Trophoblast cell (in vitro differentiated cells and primary cell): Measurements from ENCODE around the gene PTCD1. TPM values are rescaled to one million over a fixed set of nuclear protein-coding genes. Genes with fewer than 3 reads are reported as not detected.

Experiments used
- DNase-seq, 2 donors: peaks; one replicate each; pipeline ENCODE4 v3.0.0-alpha.2; 2016
- H2AFZ ChIP-seq: 2 replicates; pipeline ENCODE4 v1.6.1; 2013; ENCODE audit warnings: low read length, moderate library complexity, mild to moderate bottlenecking; ENCODE audit not compliant: insufficient read depth, poor library complexity
- H2AK5ac ChIP-seq: 2 replicates; pipeline ENCODE4 v1.6.1; 2013; ENCODE audit warnings: mild to moderate bottlenecking, low read length
- H2BK120ac ChIP-seq: 2 replicates; pipeline ENCODE4 v1.6.1; 2013; ENCODE audit warnings: low read length, mild to moderate bottlenecking, moderate library complexity; ENCODE audit not compliant: insufficient read depth, poor library complexity
- H2BK12ac ChIP-seq: 2 replicates; pipeline ENCODE4 v1.6.1; 2013; ENCODE audit warnings: mild to moderate bottlenecking, low read length, moderate library complexity
- H2BK5ac ChIP-seq: 2 replicates; pipeline ENCODE4 v1.6.1; 2013; ENCODE audit warnings: low read length, low read depth, moderate library complexity, mild to moderate bottlenecking; ENCODE audit not compliant: poor library complexity
- H3K14ac ChIP-seq: 2 replicates; pipeline ENCODE4 v1.6.1; 2013; ENCODE audit warnings: mild to moderate bottlenecking, low read length
- H3K18ac ChIP-seq: 2 replicates; pipeline ENCODE4 v1.6.1; 2013; ENCODE audit warnings: mild to moderate bottlenecking, low read length
- H3K23ac ChIP-seq: 2 replicates; pipeline ENCODE4 v1.6.1; 2013; ENCODE audit warnings: low read length
- H3K27ac ChIP-seq: 2 replicates; pipeline ENCODE4 v1.5.1; 2013; ENCODE audit warnings: low read depth, mild to moderate bottlenecking, inconsistent platforms, low read length, moderate library complexity
- H3K27me3 ChIP-seq: 2 replicates; pipeline ENCODE4 v1.6.1; 2013; ENCODE audit warnings: inconsistent platforms, mild to moderate bottlenecking, low read length, moderate library complexity; ENCODE audit not compliant: insufficient read depth
- H3K36me3 ChIP-seq, 2 experiments: 1 replicate in 1 of 2; 2 replicates in 1 of 2; pipeline ENCODE4 v1.6.1; 2013; ENCODE audit warnings: low read length in 2 of 2, mild to moderate bottlenecking in 2 of 2, moderate library complexity in 1 of 2; ENCODE audit not compliant: insufficient read depth in 2 of 2, control insufficient read depth in 1 of 2
- H3K4ac ChIP-seq: 2 replicates; pipeline ENCODE4 v1.6.1; 2013; ENCODE audit warnings: low read depth, mild to moderate bottlenecking, low read length, moderate library complexity
- H3K4me1 ChIP-seq, 2 experiments: 1 replicate in 1 of 2; 2 replicates in 1 of 2; pipeline ENCODE4 v1.6.1; 2013; ENCODE audit warnings: low read length in 2 of 2, mild to moderate bottlenecking in 2 of 2, moderate library complexity in 1 of 2; ENCODE audit not compliant: insufficient read depth in 2 of 2, control insufficient read depth in 1 of 2
- H3K4me2 ChIP-seq: 2 replicates; pipeline ENCODE4 v1.6.1; 2013; ENCODE audit warnings: inconsistent platforms, mild to moderate bottlenecking, low read length, moderate library complexity
- H3K4me3 ChIP-seq: 2 replicates; pipeline ENCODE4 v1.5.1; 2013; ENCODE audit warnings: mild to moderate bottlenecking, low read depth, low read length, inconsistent platforms
- H3K79me1 ChIP-seq: one replicate; pipeline ENCODE4 v1.6.1; 2013; ENCODE audit warnings: low read length
- H3K79me2 ChIP-seq: 2 replicates; pipeline ENCODE4 v1.6.1; 2013; ENCODE audit warnings: low read length, mild to moderate bottlenecking; ENCODE audit not compliant: control insufficient read depth, insufficient read depth, poor library complexity
- H3K9ac ChIP-seq: 2 replicates; pipeline ENCODE4 v1.6.1; 2013; ENCODE audit warnings: mild to moderate bottlenecking, low read length
- H3K9me3 ChIP-seq: 2 replicates; pipeline ENCODE4 v1.6.1; 2013; ENCODE audit warnings: low read depth, mild to moderate bottlenecking, control low read depth, inconsistent platforms, low read length; ENCODE audit not compliant: insufficient read depth
- H4K12ac ChIP-seq: 2 replicates; pipeline ENCODE4 v1.6.1; 2013; ENCODE audit warnings: low read depth, mild to moderate bottlenecking, low read length, moderate library complexity
- H4K8ac ChIP-seq: 2 replicates; pipeline ENCODE4 v1.6.1; 2013; ENCODE audit warnings: low read depth, mild to moderate bottlenecking, low read length, moderate library complexity
- H4K91ac ChIP-seq: one replicate; pipeline ENCODE4 v1.6.1; 2013; ENCODE audit warnings: low read depth, mild to moderate bottlenecking, low read length, moderate library complexity
- WGBS: extraction: QIAGEN DNeasy Blood & Tissue Kit; methylation state at CpG from one replicate; pipeline ENCODE4 v1.1.7; 2013; ENCODE audit warnings: missing lambda C conversion rate; ENCODE audit not compliant: insufficient read length, insufficient coverage; ENCODE audit errors: extremely low coverage; 5-methylcytosine and 5-hydroxymethylcytosine counted together
- polyA plus RNA-seq: library from polyadenylated mRNA; stranded (reverse); fragments of 200-250 nt; gene quantifications from 2 replicates; pipeline ENCODE4 v1.2.3, GENCODE V29; 2013

The PTCD1 gene
- polyA plus RNA-seq, result 3.7 and 4.0 TPM in 2 replicates

- peaks cover 8% of the 10 kb centered on the region for H3K79me1 ChIP-seq
- no peaks in the 10 kb centered on the region for H3K27me3 ChIP-seq
- no CpG with 5 or more reads among the region's 89 CpGs for WGBS
- no peaks in the 10 kb centered on the region for H3K9me3 ChIP-seq
- H3K36me3 ChIP-seq, result peaks cover 17 to 21% of the 10 kb centered on the region in 2 experiments
- peak within 1 kb of the TSS; percentile 93 for H3K4me2 ChIP-seq
- peak within 1 kb of the TSS; percentile 98 for H2AFZ ChIP-seq
- peak within 1 kb of the TSS; percentile 98 for H3K14ac ChIP-seq
- H2BK5ac ChIP-seq, result peak within 1 kb of the TSS; percentile 89
- H3K4me1 ChIP-seq, result peaks cover 10 to 22% of the 10 kb centered on the region in 2 experiments
- H4K12ac ChIP-seq, result peak within 1 kb of the TSS; percentile 88
- peak within 1 kb of the TSS; percentile 97 for H4K8ac ChIP-seq
- no peak within 1 kb of the TSS for H3K23ac ChIP-seq
- H2BK120ac ChIP-seq, result peak within 1 kb of the TSS; percentile 92
- H3K18ac ChIP-seq, result peak within 1 kb of the TSS; percentile 96
- peak within 1 kb of the TSS; percentile 97 for H4K91ac ChIP-seq
- peak within 1 kb of the TSS; percentile 95 for H3K4me3 ChIP-seq
- H2BK12ac ChIP-seq, result no peak within 1 kb of the TSS
- H2AK5ac ChIP-seq, result peak within 1 kb of the TSS; percentile 38
- peak within 1 kb of the TSS; percentile 92 for H3K27ac ChIP-seq
- peak within 1 kb of the TSS; percentile 94 for H3K9ac ChIP-seq
- peak; percentile 94 to 97 for DNase-seq
- H3K79me2 ChIP-seq, result peaks cover 16% of the 10 kb centered on the region
- peak within 1 kb of the TSS; percentile 94 for H3K4ac ChIP-seq
These were observed at the start of gene PTCD1, which contains the start of gene CPSF4 for GRCh38 chr7:99438573-99439480. Gene PTCD1 (minus strand): TSS chr7:99438798. CDS start chr7:99435242, 3,556 bp downstream. Gene CPSF4 (plus strand): TSS chr7:99438943. CDS start chr7:99439083, 140 bp downstream.

- H2AFZ ChIP-seq, result no peak overlapping the region
- H3K9me3 ChIP-seq, result no peaks in the 10 kb centered on the region
- H3K4me3 ChIP-seq, result no peak overlapping the region
- peak overlapping the region; percentile 57 for H3K9ac ChIP-seq
- no peak overlapping the region for H2BK120ac ChIP-seq
- H3K36me3 ChIP-seq, result peaks cover 6 to 23% of the 10 kb centered on the region in 2 experiments
- H3K27me3 ChIP-seq, result no peaks in the 10 kb centered on the region
- no peak overlapping the region for H2BK12ac ChIP-seq
- no peak overlapping the region for H3K4ac ChIP-seq
- H3K79me2 ChIP-seq, result no peaks in the 10 kb centered on the region
- H2BK5ac ChIP-seq, result no peak overlapping the region
- H3K27ac ChIP-seq, result no peak overlapping the region
- no peak overlapping the region for H3K23ac ChIP-seq
- no peak overlapping the region for H4K91ac ChIP-seq
- no peak overlapping the region for H4K8ac ChIP-seq
- no peak for DNase-seq
- no peak overlapping the region for H3K18ac ChIP-seq
- no CpG with 5 or more reads among the region's 5 CpGs for WGBS
- H4K12ac ChIP-seq, result no peak overlapping the region
- H3K79me1 ChIP-seq, result no peaks in the 10 kb centered on the region
- no peak overlapping the region for H3K4me2 ChIP-seq
- H3K14ac ChIP-seq, result no peak overlapping the region
- no peaks in the 10 kb centered on the region for H3K4me1 ChIP-seq
- no peak overlapping the region for H2AK5ac ChIP-seq
These were observed 46.5 kb upstream of the PTCD1 start for GRCh38 chr7:99485094-99485493.

- H3K4me1 ChIP-seq, result peaks cover 0 to 2% of the 10 kb centered on the region in 2 experiments
- no peak overlapping the region for H2BK12ac ChIP-seq
- no peak overlapping the region for H2AFZ ChIP-seq
- no peak overlapping the region for H4K91ac ChIP-seq
- H3K4ac ChIP-seq, result no peak overlapping the region
- no peaks in the 10 kb centered on the region for H3K79me1 ChIP-seq
- no peaks in the 10 kb centered on the region for H3K9me3 ChIP-seq
- peaks cover 16 to 38% of the 10 kb centered on the region in 2 experiments for H3K36me3 ChIP-seq
- H3K27me3 ChIP-seq, result no peaks in the 10 kb centered on the region
- DNase-seq, result no peak
- no peak overlapping the region for H3K9ac ChIP-seq
- no peak overlapping the region for H4K12ac ChIP-seq
- H3K18ac ChIP-seq, result no peak overlapping the region
- WGBS, result no CpG with 5 or more reads among the region's 15 CpGs
- no peak overlapping the region for H3K23ac ChIP-seq
- no peak overlapping the region for H3K4me2 ChIP-seq
- no peak overlapping the region for H2BK120ac ChIP-seq
- H3K4me3 ChIP-seq, result no peak overlapping the region
- no peak overlapping the region for H2BK5ac ChIP-seq
- H3K14ac ChIP-seq, result no peak overlapping the region
- H3K27ac ChIP-seq, result no peak overlapping the region
- no peak overlapping the region for H4K8ac ChIP-seq
- peaks cover 3% of the 10 kb centered on the region for H3K79me2 ChIP-seq
- no peak overlapping the region for H2AK5ac ChIP-seq
These were observed 40.2 kb upstream of the PTCD1 start for GRCh38 chr7:99478464-99479440.

- Histone ChIP-seq H3K79me2 (peaks cover 8% of the 10 kb centered on the region), H4K8ac (no peak overlapping the region), H3K27ac (no peak overlapping the region), H3K18ac (no peak overlapping the region), H3K36me3 (peaks cover 16 to 31% of the 10 kb centered on the region in 2 experiments), H2BK120ac (no peak overlapping the region), H3K9ac (no peak overlapping the region), H3K14ac (no peak overlapping the region), H3K23ac (no peak overlapping the region), H4K91ac (no peak overlapping the region), H4K12ac (no peak overlapping the region), H2AFZ (no peak overlapping the region), H3K4me3 (no peak overlapping the region), H2AK5ac (no peak overlapping the region), H3K4ac (peak overlapping the region; percentile 39), H3K4me1 (peaks cover 0 to 5% of the 10 kb centered on the region in 2 experiments), H2BK12ac (no peak overlapping the region), H3K27me3 (no peaks in the 10 kb centered on the region), H3K4me2 (no peak overlapping the region), H3K9me3 (no peaks in the 10 kb centered on the region), H2BK5ac (no peak overlapping the region), H3K79me1 (peaks cover 7% of the 10 kb centered on the region)
- no peak for DNase-seq
- WGBS, result no CpG with 5 or more reads among the region's 5 CpGs
These were observed 37.5 kb upstream of the PTCD1 start for GRCh38 chr7:99476107-99476506.
